HG02884 (cell line): ENCODE measurements around the gene DNAH8.

Experiments used
- ATAC-seq: cut with Tn5 transposase; IDR thresholded peaks from one replicate; pipeline ENCODE4 v1.9.1; 2021; ENCODE audit warnings: mild to moderate bottlenecking, moderate library complexity; ENCODE audit not compliant: unreplicated experiment

DNAH8 gene

GRCh38 chr6:39061182-39061581 lies 346.1 kb downstream of the DNAH8 start:
- ATAC-seq = no peak

- no peak for ATAC-seq
Observed at GRCh38 chr6:39061588-39061987, 346.5 kb downstream of the DNAH8 start.

- ATAC-seq = no peak
Observed at GRCh38 chr6:39062014-39062740, 347.1 kb downstream of the DNAH8 start.

GRCh38 chr6:39063526-39063925 lies 348.4 kb downstream of the DNAH8 start:
- no peak for ATAC-seq

DNA sequence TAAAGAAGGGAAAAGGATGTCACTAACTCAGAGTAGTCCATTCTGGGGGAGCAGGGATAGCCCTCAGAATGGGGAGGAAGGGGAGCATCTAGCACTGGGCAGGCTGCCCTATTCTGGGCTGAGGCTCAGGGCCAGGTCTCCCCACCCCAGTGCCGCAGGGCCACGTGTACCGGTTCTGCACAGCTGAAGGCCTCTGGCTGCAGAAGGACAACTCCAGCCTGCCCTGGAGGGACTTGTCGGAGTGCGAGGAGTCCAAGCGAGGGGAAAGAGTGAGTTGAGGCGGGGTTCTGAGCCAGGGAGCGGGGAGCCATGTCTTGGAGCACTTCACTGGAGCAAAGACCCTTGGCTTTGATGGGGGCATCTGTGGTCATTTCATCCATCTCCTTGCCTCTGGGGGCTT lies 350.4 kb downstream of the DNAH8 start:
- ATAC-seq = no peak

DNA sequence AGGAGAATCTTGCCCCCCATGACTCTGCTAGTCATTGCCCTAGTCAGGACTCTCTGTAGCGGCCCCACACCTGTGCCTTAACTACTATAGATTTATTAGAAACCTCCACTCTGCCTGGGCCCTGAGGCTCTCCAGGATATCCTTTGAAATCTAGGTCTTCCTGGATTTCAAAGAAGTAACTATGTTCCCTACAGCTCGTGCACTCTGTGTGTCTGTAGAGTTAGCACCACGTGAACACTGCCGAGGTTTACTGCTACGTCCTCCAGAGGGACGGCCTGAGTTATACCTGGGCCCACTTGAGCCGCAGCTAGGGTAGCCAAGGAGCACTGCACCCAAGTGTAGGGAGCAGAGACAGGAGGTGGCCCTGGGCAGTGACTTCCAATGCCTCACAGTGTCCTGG lies 353.3 kb downstream of the DNAH8 start:
- ATAC-seq = no peak

DNA sequence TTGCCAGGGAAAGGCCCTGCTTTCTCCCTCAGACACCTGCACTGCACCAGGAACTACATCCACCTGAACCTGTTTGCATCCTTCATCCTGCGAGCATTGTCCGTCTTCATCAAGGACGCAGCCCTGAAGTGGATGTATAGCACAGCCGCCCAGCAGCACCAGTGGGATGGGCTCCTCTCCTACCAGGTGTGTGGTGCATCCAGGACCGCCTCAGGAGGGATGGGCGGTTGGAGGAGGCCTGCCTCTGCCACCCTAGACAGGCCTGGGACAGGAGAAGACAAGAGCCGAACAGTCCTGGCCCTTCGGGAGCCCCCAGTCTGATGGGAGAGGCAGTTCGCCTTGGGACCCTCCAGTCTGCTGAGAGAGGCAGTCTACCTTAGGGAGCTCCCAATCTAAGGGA lies 357.7 kb downstream of the DNAH8 start:
- ATAC-seq = no peak

DNA sequence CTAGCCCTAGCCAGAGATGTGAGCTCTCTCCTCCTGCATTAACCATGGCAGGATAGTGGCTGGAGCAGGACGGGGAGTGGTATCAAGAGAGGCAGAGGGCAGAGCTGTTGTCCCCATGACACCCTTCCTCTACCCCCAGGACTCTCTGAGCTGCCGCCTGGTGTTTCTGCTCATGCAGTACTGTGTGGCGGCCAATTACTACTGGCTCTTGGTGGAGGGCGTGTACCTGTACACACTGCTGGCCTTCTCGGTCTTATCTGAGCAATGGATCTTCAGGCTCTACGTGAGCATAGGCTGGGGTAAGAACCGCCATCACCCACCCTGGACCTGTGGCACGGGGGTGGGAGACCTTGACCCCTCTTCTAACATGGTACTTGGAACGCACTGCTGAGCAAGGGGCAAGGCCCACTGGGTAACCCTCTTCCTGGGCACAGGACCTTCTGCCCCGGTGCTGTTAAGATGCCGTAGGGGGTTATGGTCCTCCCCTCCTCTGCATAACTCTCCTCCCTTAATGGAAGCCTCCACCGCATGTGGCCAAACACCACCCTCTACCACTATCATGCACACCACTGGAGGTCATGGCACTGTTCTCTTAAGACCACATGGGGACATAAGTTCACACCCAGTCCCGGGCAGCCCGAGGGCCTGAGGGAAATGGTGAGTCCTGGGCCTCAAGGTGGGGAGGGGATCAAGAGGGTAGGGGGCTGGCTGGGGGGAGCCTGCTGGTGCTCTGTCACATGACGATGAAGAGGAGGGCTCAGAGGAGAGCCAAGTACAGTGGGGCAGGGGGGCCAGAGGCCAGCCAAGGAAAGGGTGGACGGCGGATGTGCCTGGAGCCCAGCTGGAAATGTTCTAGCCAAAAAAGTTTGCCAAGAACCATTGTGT lies 358.6 kb downstream of the DNAH8 start:
- ATAC-seq = no peak

DNA sequence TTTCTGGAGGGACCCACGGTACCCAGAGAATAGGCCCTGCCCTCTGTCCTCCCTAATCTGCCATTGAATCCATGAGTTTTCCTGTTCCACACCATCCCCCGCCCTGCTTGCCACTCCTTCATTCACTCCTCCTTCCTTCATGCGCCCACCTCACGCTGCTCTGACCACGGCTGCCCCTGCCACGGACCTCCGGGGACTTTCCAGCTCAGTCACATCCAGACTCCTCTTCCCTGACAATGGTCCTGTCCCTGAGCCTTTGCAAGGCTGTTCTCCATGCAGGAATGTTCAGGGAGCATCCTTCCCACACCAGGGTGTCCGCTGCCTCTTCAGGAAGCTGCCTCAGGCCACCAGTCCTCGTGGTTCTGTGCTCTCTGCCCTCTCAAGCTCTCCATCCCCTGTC lies 359.4 kb downstream of the DNAH8 start:
- no peak for ATAC-seq

- no peak for ATAC-seq
Observed at GRCh38 chr6:39075010-39075686, 360.0 kb downstream of the DNAH8 start.

DNA sequence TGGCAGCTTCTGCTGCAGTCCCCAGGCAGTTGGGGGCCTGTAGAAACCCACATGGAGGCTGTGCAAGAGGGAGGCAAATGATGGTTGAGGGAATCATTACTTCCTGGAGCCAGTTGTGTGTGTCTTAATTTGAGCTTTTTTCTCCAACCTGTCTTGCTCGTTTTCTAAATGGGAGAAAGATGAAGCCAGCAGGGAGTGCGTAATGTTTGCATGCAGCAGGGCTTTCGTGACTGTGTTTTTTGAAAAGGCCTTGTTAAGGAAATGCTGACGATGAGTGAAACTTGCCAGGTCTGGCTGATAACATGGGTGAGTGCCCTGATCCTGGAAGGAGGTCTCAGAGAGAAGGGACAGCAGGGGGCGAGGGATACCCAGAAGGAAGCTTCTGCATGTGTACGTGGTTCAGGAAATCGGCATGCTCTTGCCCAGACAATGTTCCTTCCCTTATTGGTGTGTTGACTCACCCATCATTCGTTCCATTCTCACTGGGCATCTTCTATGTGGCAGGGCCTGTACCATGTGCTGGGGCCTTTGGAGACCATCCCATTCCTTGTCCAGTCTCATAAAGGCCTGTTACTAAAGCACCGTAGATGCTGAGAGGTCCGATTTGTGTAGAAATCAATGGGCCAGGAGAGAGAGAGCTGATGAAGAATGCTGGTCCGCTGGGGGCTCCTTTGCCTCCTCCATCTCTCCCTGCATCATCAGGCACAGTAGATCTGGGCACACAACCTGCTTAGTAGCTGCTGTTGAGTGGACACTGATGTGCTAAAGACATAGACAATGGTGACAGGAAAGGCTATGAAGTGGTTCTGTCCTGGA lies 360.9 kb downstream of the DNAH8 start:
- no peak for ATAC-seq

DNA sequence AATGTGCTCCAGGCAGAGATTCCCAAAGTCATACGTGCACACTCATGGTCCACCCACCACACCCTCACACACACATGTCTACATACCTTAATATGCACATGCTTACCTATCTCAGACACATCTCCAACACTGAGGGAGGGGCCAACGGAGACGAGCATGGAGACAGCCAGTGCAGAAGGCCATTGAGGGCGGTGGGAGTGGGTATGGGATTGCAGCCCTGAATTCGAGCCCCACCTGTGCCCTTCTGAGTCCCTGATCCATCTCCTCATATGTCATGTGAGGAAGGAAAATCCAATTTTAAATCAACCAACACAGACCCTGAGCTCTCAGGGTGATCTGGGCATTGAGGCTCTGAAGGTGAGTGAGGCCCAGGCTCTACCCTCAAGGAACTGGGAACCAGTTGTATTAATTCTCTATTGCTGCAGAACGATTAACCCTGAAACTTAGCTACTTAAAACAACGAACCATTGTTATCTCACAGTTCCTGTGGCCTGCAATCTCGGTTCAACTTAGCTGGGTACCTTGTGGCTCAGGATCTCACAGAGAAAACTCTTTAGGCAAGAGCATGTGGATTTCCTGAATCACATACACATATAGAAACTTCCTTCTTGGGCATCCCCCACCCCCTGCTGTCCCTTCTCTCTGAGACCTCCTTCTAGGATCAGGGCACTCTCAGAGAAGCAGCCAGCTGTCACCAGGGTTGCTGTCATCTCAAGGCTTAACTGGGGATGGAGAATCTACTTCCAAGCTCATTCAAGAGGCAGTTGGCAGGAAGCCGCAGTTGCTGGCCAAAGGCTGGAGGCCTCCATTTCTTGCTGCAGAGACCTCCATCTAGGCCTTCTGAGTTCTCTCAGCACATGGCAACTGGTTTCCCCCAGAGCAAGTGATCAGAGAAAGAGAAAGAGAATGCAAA lies 361.8 kb downstream of the DNAH8 start:
- ATAC-seq = no peak

GRCh38 chr6:39077882-39078594 lies 362.9 kb downstream of the DNAH8 start:
- no peak for ATAC-seq

DNA sequence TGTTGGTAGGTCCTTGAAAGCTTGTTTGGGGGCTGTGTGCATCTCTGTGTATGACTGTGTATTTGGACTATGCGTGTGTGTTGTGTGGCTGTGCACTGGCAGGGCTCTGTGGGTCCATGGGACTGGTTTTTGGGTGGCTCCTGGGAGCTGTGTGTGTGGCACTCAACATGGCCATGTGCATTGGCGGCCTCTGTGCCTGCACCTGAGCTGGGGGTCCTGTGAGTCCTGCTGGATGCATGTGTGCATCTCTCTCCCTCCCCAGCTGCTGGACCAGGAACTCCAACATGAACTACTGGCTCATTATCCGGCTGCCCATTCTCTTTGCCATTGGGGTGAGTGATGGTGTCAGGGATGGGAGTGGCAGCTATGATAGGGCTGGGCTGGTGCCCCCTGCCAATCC lies 363.6 kb downstream of the DNAH8 start:
- ATAC-seq = no peak

- no peak for ATAC-seq
Observed at GRCh38 chr6:39079197-39080125, 364.4 kb downstream of the DNAH8 start.
